Activated CD8-positive, alpha-beta memory T cell treated with anti-CD3 and anti-CD28 coated beads for 36 hours (primary cell): ENCODE data around the gene EFR3B. TPM values are rescaled to one million over a fixed set of nuclear protein-coding genes. Genes with fewer than 3 reads are reported as not detected.

ENCODE experiments used
- CTCF ChIA-PET: fragments of 350-600 bp; sonication (Branson Sonifier 250); formaldehyde crosslinking; loops from one replicate; lab custom pipeline; 2021; ENCODE audit warnings: antibody characterized with exemption; lab: Charles Lee
- POLR2A ChIA-PET: fragments of 350-600 bp; sonication (Branson Sonifier 250); formaldehyde crosslinking; loops from one replicate; lab custom pipeline; 2021; ENCODE audit warnings: antibody characterized with exemption; lab: Charles Lee
- total RNA-seq, 2 experiments: library from RNA; stranded (reverse); gene quantifications; one replicate each; pipeline ENCODE4 v1.2.3, GENCODE V29; 2021

EFR3B gene
- total RNA-seq, 2 experiments from 2014 or later = 0.17 to 0.25 TPM

- CTCF ChIA-PET = interaction anchor here (0.6 kb wide), 1 partner anchor 11 kb away, joined by 3 read pairs; no protein-coding TSS in a partner anchor
Measured at GRCh38 chr2:25030702-25031101, 11.2 kb upstream of the EFR3B start.

GRCh38 chr2:25032094-25032493 is 9.8 kb upstream of the EFR3B start:
- POLR2A ChIA-PET = no interaction called here
- CTCF ChIA-PET = no interaction called here

More at GRCh38 chr2:25030702-25031101, 11.2 kb upstream of the EFR3B start:
- POLR2A ChIA-PET = no interaction called here

- ChIA-PET POLR2A (no interaction called here), CTCF (no interaction called here)
Measured at GRCh38 chr2:25032901-25033300, 9.0 kb upstream of the EFR3B start.

- POLR2A ChIA-PET = no interaction called here
Measured at GRCh38 chr2:25034081-25034480, 7.8 kb upstream of the EFR3B start.

GRCh38 chr2:25035537-25036220 is 6.2 kb upstream of the EFR3B start:
- POLR2A ChIA-PET = interaction anchor here (1.1 kb wide), 1 partner anchor 29 kb away, joined by 3 read pairs; no protein-coding TSS in a partner anchor
- CTCF ChIA-PET = interaction anchor here (0.8 kb wide), 1 partner anchor 60 kb away, joined by 3 read pairs; no protein-coding TSS in a partner anchor

More at GRCh38 chr2:25034081-25034480, 7.8 kb upstream of the EFR3B start:
- CTCF ChIA-PET = no interaction called here

- ChIA-PET POLR2A (interaction anchor here (1.1 kb wide), 1 partner anchor 28 kb away, joined by 3 read pairs; no protein-coding TSS in a partner anchor), CTCF (interaction anchor here (0.8 kb wide), 1 partner anchor 61 kb away, joined by 3 read pairs; no protein-coding TSS in a partner anchor)
Measured at GRCh38 chr2:25036221-25036559, 5.7 kb upstream of the EFR3B start.

- POLR2A ChIA-PET = no interaction called here
- CTCF ChIA-PET = no interaction called here
Measured at GRCh38 chr2:25039126-25039525, 2.8 kb upstream of the EFR3B start.

- ChIA-PET POLR2A (no interaction called here), CTCF (interaction anchor here (0.6 kb wide), 1 partner anchor 11 kb away, joined by 3 read pairs; no protein-coding TSS in a partner anchor)
Measured at GRCh38 chr2:25041307-25041927, 459 bp upstream of the EFR3B start.

- ChIA-PET CTCF (no interaction called here), POLR2A (no interaction called here)
Measured at GRCh38 chr2:25042321-25043240, 705 bp downstream of the EFR3B start.

GRCh38 chr2:25043241-25043867 is 1.5 kb downstream of the EFR3B start:
- ChIA-PET POLR2A (no interaction called here), CTCF (no interaction called here)

- ChIA-PET POLR2A (no interaction called here), CTCF (no interaction called here)
Measured at GRCh38 chr2:25044011-25044410, 2.1 kb downstream of the EFR3B start.

GRCh38 chr2:25044990-25045389 is 3.1 kb downstream of the EFR3B start:
- CTCF ChIA-PET = no interaction called here
- POLR2A ChIA-PET = interaction anchor here (0.6 kb wide), 1 partner anchor 34 kb away, joined by 4 read pairs; no protein-coding TSS in a partner anchor

- ChIA-PET CTCF (no interaction called here), POLR2A (no interaction called here)
Measured at GRCh38 chr2:25049422-25049821, 7.5 kb downstream of the EFR3B start.

GRCh38 chr2:25050128-25050527 is 8.3 kb downstream of the EFR3B start:
- ChIA-PET CTCF (no interaction called here), POLR2A (no interaction called here)

GRCh38 chr2:25053041-25053440 is 11.2 kb downstream of the EFR3B start:
- POLR2A ChIA-PET = no interaction called here
- CTCF ChIA-PET = no interaction called here

- ChIA-PET CTCF (no interaction called here), POLR2A (no interaction called here)
Measured at GRCh38 chr2:25054720-25055119, 12.8 kb downstream of the EFR3B start.

- ChIA-PET POLR2A (no interaction called here), CTCF (no interaction called here)
Measured at GRCh38 chr2:25055376-25055920, 13.6 kb downstream of the EFR3B start.

- ChIA-PET CTCF (no interaction called here), POLR2A (no interaction called here)
Measured at GRCh38 chr2:25056098-25056821, 14.4 kb downstream of the EFR3B start.
